Brain microvascular endothelial cell (primary cell): Measurements from ENCODE around the gene ROPN1L.

Source experiments
- DNase-seq: peaks from one replicate; pipeline ENCODE4 v3.0.0-alpha.2; 2020
- H3K27ac ChIP-seq: fragments of 250-450 bp; sonication (Bioruptor Pico); 2 replicates; pipeline ENCODE4 v1.5.1; 2020; ENCODE audit warnings: mild to moderate bottlenecking, moderate library complexity
- H3K27me3 ChIP-seq: fragments of 250-450 bp; sonication (Bioruptor Pico); replicated peaks from 2 replicates; pipeline ENCODE4 v1.5.1; 2020; ENCODE audit warnings: mild to moderate bottlenecking
- H3K36me3 ChIP-seq: fragments of 250-450 bp; sonication (Bioruptor Pico); replicated peaks from 2 replicates; pipeline ENCODE4 v1.5.1; 2020; ENCODE audit warnings: mild to moderate bottlenecking
- H3K4me3 ChIP-seq: 2 replicates; pipeline ENCODE4 v1.5.1; 2011; ENCODE audit warnings: low read depth, mild to moderate bottlenecking, control low read depth, low read length, moderate library complexity
- CTCF ChIP-seq: IDR thresholded peaks from 2 replicates; pipeline ENCODE4 v1.5.1; 2011; ENCODE audit warnings: low read depth, mild to moderate bottlenecking, moderate library complexity, low read length, control low read depth, inconsistent platforms; ENCODE audit errors: missing control alignments
- in situ Hi-C: cut with HindIII; loops from 2 replicates; pipeline ENCODE4 v1.10.0; 2017; ENCODE audit warnings: low sequenced_read_pairs, low pct_ligation_motif_present

ROPN1L gene

DNA sequence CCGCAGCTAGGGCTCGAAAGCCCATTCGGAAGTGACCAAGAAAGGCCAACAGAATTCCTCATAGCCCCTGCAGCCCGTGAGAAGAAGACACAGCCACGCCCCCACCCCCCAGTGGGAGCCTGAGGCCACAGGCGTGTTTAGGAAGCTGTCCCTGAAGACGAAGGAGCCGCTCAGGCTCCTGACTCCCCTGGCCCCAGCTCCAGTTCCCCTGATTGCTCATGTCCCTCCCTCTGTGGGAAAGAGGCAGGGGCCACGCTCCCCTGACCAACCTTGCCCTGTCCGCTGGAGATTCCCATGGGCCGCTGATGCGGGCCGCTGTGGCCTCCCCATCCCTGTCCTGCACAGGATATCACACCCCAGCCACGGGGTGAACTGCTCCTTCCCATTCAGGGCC lies 13.6 kb downstream of the ROPN1L start:
- in situ Hi-C loops = no loop called here
- TF ChIP-seq CTCF = no peak
- Histone ChIP-seq H3K36me3 (no peaks in the 10 kb centered on the region), H3K27ac (no peak overlapping the region), H3K27me3 (no peaks in the 10 kb centered on the region), H3K4me3 (no peak overlapping the region)
- DNase-seq = no peak

- Histone ChIP-seq H3K27me3 (no peaks in the 10 kb centered on the region), H3K27ac (no peak overlapping the region), H3K4me3 (no peak overlapping the region), H3K36me3 (no peaks in the 10 kb centered on the region)
- no peak for TF ChIP-seq CTCF
- no peak for DNase-seq
- in situ Hi-C loops = no loop called here
Measured at GRCh38 chr5:10456583-10457420, 15.1 kb downstream of the ROPN1L start.

GRCh38 chr5:10457682-10458574 lies 16.2 kb downstream of the ROPN1L start:
- in situ Hi-C loops = no loop called here
- Histone ChIP-seq H3K36me3 (no peaks in the 10 kb centered on the region), H3K27me3 (no peaks in the 10 kb centered on the region), H3K27ac (no peak overlapping the region), H3K4me3 (no peak overlapping the region)
- TF ChIP-seq CTCF = peak; percentile 35
- no peak for DNase-seq

- no peak for DNase-seq
- H3K27ac ChIP-seq = no peak overlapping the region
- H3K4me3 ChIP-seq = no peak overlapping the region
- TF ChIP-seq CTCF = no peak
- in situ Hi-C loops = no loop called here
- H3K36me3 ChIP-seq = no peaks in the 10 kb centered on the region
- H3K27me3 ChIP-seq = no peaks in the 10 kb centered on the region
Measured at GRCh38 chr5:10459080-10460055, 17.7 kb downstream of the ROPN1L start.

DNA sequence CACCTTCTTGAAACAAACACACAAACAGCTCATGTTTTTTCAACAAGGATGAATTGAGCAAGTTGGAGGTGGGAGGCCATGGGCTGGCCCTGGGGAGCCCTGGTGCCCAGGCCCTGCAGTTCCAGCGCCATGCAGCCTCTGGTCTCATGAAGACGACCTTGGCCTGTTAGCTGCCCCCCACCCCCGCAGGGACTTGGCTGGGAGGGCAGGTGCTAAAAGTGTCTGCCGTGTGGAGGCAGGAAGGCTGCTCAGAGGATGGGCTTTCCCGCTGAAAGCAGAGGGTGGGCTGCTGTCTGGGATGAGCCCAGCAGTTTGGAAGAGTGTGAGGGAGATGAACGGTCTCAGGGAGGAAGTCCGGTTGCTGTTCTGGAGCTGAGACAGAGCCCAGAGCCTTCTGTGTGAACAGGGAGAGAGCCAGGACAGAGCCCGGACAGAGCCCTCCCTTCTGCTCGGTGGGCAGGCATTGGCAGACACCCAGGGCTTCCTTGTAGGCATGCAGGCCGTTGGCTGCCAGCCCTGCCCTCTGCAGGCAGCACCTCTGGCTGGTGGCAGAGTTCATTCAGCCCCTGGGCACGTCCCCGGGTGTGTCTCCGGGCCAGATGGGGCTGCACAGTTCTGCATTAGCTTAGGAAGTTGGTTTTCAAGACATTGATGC lies 18.7 kb downstream of the ROPN1L start:
- Histone ChIP-seq H3K36me3 (no peaks in the 10 kb centered on the region), H3K27ac (no peak overlapping the region), H3K27me3 (no peaks in the 10 kb centered on the region), H3K4me3 (no peak overlapping the region)
- DNase-seq = no peak
- in situ Hi-C loops = no loop called here
- no peak for TF ChIP-seq CTCF
